Cortex of kidney (tissue), 1 donor: Measurements from ENCODE around the gene UBE2L3.
"Not testable (repeated sequence)": the region's sequence is repeated elsewhere in the genome, so short reads cannot be mapped to it uniquely, and the experiment has no call there.

Experiments used
- DNase-seq: peaks from one replicate; lab custom pipeline; 2025; lab: John Stamatoyannopoulos, UW

The UBE2L3 gene

GRCh38 chr22:21628386-21629254, 61.1 kb downstream of the UBE2L3 start:
- DNase-seq = no peak

- no peak for DNase-seq
Measured at GRCh38 chr22:21629255-21630149, 62.0 kb downstream of the UBE2L3 start, which contains the start of gene YDJC. Gene YDJC, minus strand, starts transcription at chr22:21630022. Its CDS starts 8 bp downstream, at chr22:21630014.

GRCh38 chr22:21631025-21631424, 63.5 kb downstream of the UBE2L3 start:
- no peak for DNase-seq

- no peak for DNase-seq
Measured at GRCh38 chr22:21632237-21632895, 64.9 kb downstream of the UBE2L3 start, which contains the start of gene CCDC116. Gene CCDC116, plus strand, starts transcription at chr22:21632760. Its CDS starts 422 bp downstream, at chr22:21633182.

- no peak for DNase-seq
Measured at GRCh38 chr22:21632931-21633330, 65.4 kb downstream of the UBE2L3 start.

GRCh38 chr22:21633481-21633880, 66.0 kb downstream of the UBE2L3 start:
- no peak for DNase-seq

- DNase-seq = no peak
Measured at GRCh38 chr22:21634081-21634480, 66.6 kb downstream of the UBE2L3 start.

- no peak for DNase-seq
Measured at GRCh38 chr22:21634844-21635243, 67.3 kb downstream of the UBE2L3 start.

GRCh38 chr22:21635771-21636510, 68.4 kb downstream of the UBE2L3 start:
- no peak for DNase-seq

GRCh38 chr22:21636629-21637218, 69.2 kb downstream of the UBE2L3 start:
- no peak for DNase-seq

- not testable (repeated sequence) for DNase-seq
Measured at GRCh38 chr22:21637450-21637849, 69.9 kb downstream of the UBE2L3 start.

GRCh38 chr22:21639359-21639758, 71.8 kb downstream of the UBE2L3 start:
- no peak for DNase-seq

GRCh38 chr22:21640810-21641209, 73.3 kb downstream of the UBE2L3 start:
- DNase-seq = no peak

- DNase-seq = no peak
Measured at GRCh38 chr22:21641417-21641788, 73.9 kb downstream of the UBE2L3 start.

GRCh38 chr22:21641789-21642583, 74.5 kb downstream of the UBE2L3 start, which contains the start of gene SDF2L1:
Gene SDF2L1, plus strand, starts transcription at chr22:21642302. Its CDS starts 35 bp downstream, at chr22:21642337.
- DNase-seq = peak; percentile 89

GRCh38 chr22:21642584-21643448, 75.3 kb downstream of the UBE2L3 start:
- DNase-seq = no peak

GRCh38 chr22:21643533-21644357, 76.2 kb downstream of the UBE2L3 start:
- no peak for DNase-seq

- DNase-seq = not testable (repeated sequence)
Measured at GRCh38 chr22:21645513-21645912, 78.0 kb downstream of the UBE2L3 start.
